Mononuclear cell (primary cell): Measurements from ENCODE around the gene CAMSAP1. TPM values are rescaled to one million over a fixed set of nuclear protein-coding genes. Genes with fewer than 3 reads are reported as not detected.

Source experiments
- H3K27me3 ChIP-seq: 2 replicates; pipeline ENCODE4 v1.6.0; 2011; ENCODE audit warnings: low read length, control low read depth; ENCODE audit not compliant: insufficient read depth
- H3K4me1 ChIP-seq: 2 replicates; pipeline ENCODE4 v1.5.1; 2011; ENCODE audit warnings: mild to moderate bottlenecking, low read length, control low read depth; ENCODE audit not compliant: insufficient read depth
- H3K4me3 ChIP-seq: 2 replicates; pipeline ENCODE4 v1.5.1; 2011; ENCODE audit warnings: mild to moderate bottlenecking, low read length, moderate library complexity
- H3K9me3 ChIP-seq: 2 replicates; pipeline ENCODE4 v1.5.1; 2011; ENCODE audit warnings: low read depth, mild to moderate bottlenecking, control low read depth, low read length
- total RNA-seq: library from RNA; depleted of rRNA; stranded (reverse); fragments of >200 nt; gene quantifications from one replicate; pipeline ENCODE4 v1.2.3, GENCODE V29; 2012

CAMSAP1 gene
- total RNA-seq, 1 donor, result 17.2 TPM

DNA sequence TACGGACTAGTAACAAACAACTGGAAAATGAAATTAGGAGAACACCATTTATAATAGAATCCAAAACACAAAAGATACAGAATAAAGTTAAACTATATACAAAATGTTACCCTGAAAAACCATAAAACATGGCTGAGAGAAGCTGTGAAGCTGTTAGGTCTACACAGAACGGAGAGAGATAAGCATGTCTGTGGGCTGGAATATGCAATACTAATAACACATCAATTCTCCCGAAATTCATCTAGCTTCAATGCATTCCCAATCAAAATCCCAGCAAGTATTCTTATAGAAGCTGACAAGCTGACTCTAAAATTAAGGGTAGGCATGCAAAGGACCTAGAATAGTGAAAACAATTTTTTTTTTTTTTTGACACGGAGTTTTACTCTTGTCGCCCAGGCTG lies 32.5 kb downstream of the CAMSAP1 start:
- no peaks in the 10 kb centered on the region for H3K27me3 ChIP-seq
- H3K4me1 ChIP-seq, result no peaks in the 10 kb centered on the region
- no peaks in the 10 kb centered on the region for H3K9me3 ChIP-seq
- no peak overlapping the region for H3K4me3 ChIP-seq

DNA sequence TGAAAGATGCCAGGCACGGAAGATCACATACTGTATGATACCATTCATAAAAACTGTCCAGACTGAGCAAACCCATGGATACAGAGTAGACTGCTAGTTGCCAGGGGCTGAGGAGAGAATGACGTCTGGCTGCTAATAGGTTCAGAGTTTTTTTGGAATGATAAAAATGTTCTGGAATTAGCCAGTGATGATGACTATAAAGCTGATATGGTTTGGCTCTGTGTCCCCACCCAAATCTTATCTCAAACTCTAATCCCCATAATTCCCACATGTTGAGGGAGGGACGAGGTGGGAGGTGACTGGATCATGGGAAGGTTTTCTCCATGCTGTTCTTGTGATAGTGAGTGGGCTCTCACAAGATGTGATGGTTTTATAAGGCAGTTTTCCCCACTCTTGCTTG lies 37.4 kb downstream of the CAMSAP1 start:
- H3K9me3 ChIP-seq, result no peaks in the 10 kb centered on the region
- H3K4me3 ChIP-seq, result no peak overlapping the region
- H3K27me3 ChIP-seq, result no peaks in the 10 kb centered on the region
- no peaks in the 10 kb centered on the region for H3K4me1 ChIP-seq

GRCh38 chr9:135865531-135865930 lies 41.8 kb downstream of the CAMSAP1 start:
- H3K9me3 ChIP-seq, result no peaks in the 10 kb centered on the region
- peaks cover 5% of the 10 kb centered on the region for H3K4me1 ChIP-seq
- no peak overlapping the region for H3K4me3 ChIP-seq
- H3K27me3 ChIP-seq, result no peaks in the 10 kb centered on the region

GRCh38 chr9:135864447-135865049 lies 42.8 kb downstream of the CAMSAP1 start:
- Histone ChIP-seq H3K4me1 (peaks cover 5% of the 10 kb centered on the region), H3K27me3 (no peaks in the 10 kb centered on the region), H3K4me3 (no peak overlapping the region), H3K9me3 (no peaks in the 10 kb centered on the region)

DNA sequence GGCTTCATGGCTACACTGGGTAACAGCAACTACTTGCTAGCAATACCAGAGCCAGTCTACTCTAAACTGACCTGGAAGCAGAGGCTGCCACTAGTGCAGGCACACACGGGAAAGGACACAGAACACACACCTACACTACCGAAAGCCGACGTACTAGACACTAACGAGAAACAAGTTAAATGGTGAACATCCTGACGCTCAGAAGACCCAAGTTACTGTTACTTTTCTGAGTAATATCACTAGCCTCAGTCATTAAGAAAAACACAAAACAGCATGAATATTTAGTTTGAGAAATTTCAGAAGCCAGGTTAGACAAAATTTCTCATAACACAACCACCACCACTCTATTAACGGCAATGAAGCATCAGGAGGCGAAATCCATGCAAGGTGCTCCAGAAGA lies 44.5 kb downstream of the CAMSAP1 start:
- H3K4me3 ChIP-seq, result no peak overlapping the region
- peaks cover 5% of the 10 kb centered on the region for H3K4me1 ChIP-seq
- no peaks in the 10 kb centered on the region for H3K27me3 ChIP-seq
- no peaks in the 10 kb centered on the region for H3K9me3 ChIP-seq

DNA sequence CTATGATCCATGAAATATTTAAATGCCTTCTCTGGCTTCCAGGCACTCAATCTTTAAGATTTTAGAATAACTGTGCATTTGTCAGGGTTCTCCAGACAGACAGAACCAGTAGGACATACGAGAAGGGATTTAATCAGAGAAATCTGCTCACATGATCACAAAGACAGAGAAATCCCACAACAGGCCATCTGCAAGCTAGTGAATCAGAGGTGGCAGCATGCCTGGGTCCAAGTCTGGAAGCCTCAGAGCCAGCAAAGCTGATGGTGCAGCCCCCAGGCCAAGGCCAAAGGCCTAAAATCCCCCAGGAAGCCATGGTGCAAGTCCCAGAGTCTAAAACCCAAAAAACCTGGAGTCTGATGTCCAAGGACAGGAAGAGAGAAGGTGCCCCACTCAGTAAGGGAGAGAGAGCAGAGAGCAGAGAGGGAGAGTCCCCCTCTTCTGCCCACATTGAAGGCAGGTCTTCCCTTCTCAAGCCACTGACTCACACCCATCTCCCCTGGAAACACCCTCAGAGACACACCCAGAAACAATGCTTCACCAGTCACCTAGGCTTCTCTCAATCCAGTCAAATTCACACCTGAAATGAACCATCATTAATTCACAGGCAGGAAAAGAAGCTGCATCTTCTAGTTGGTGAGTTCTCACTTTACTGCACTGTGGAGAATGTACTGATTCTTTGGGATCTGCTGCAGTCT lies 48.7 kb downstream of the CAMSAP1 start:
- H3K27me3 ChIP-seq, result no peaks in the 10 kb centered on the region
- H3K9me3 ChIP-seq, result no peaks in the 10 kb centered on the region
- no peaks in the 10 kb centered on the region for H3K4me1 ChIP-seq
- H3K4me3 ChIP-seq, result no peak overlapping the region

DNA sequence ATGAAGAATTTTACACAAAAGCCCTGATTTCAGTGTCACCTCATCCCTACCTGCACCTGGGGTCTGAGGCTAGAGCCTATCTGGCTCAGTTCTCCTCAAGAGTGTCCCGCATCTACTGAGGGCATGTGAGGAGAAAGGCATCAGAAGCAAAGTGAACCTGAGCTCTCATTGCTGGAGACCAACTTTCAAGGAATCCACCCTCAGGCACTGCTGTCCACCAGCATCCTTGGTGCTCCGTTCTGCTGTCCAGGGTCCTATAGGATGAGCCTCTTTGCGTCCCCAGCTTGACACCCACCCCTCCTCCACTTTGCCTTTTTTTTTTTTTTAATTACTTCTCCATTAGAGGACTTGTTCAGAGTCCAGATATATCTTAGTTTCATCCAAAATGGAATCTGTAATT lies 49.5 kb downstream of the CAMSAP1 start:
- H3K9me3 ChIP-seq, result no peaks in the 10 kb centered on the region
- H3K27me3 ChIP-seq, result no peaks in the 10 kb centered on the region
- no peak overlapping the region for H3K4me3 ChIP-seq
- no peaks in the 10 kb centered on the region for H3K4me1 ChIP-seq

GRCh38 chr9:135857371-135857786 lies 50.0 kb downstream of the CAMSAP1 start:
- Histone ChIP-seq H3K4me3 (no peak overlapping the region), H3K27me3 (no peaks in the 10 kb centered on the region), H3K4me1 (no peaks in the 10 kb centered on the region), H3K9me3 (no peaks in the 10 kb centered on the region)

DNA sequence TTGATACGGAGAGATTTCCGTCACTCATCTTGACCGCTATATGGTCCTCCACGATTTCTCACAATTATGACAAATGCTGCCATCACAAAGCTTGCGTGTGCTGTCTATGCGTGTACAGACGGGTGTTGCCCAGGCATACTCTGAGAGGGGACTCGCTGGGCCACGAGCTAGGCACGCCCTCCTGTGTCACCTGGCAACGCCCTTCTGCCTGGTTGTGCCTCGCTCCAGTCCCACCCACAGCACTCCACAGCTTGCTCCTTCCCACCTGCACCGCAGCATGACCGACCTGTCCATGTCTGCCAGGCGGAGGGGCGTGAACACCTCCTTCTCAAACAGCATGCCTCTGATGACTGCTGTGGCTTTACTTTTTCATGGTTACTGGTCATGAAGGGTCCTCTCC lies 55.6 kb downstream of the CAMSAP1 start:
- Histone ChIP-seq H3K27me3 (no peaks in the 10 kb centered on the region), H3K4me1 (no peaks in the 10 kb centered on the region), H3K4me3 (no peak overlapping the region), H3K9me3 (no peaks in the 10 kb centered on the region)

DNA sequence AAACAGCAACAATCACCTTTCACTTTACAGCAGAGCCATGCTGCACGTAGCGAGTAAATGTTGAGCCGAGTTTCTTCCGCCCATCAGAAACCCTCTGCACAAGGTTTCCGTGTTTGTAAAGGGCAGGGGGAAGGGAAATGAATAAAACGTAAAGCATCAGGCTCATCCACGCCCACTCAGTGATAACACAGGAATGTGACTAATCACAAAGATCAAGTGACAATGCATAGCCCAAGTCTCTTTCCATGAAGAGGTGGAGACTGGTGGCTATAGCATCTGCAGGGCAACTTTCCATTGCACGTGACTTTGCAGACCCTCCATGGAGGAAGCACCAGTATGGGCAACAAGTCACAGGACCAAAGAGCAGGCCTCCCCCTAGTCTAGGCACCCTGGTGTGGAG lies 56.6 kb downstream of the CAMSAP1 start:
- Histone ChIP-seq H3K4me1 (no peaks in the 10 kb centered on the region), H3K27me3 (no peaks in the 10 kb centered on the region), H3K9me3 (no peaks in the 10 kb centered on the region), H3K4me3 (no peak overlapping the region)

GRCh38 chr9:135849181-135849580 lies 58.2 kb downstream of the CAMSAP1 start:
- Histone ChIP-seq H3K27me3 (no peaks in the 10 kb centered on the region), H3K4me3 (no peak overlapping the region), H3K9me3 (no peaks in the 10 kb centered on the region), H3K4me1 (no peaks in the 10 kb centered on the region)

- Histone ChIP-seq H3K4me1 (no peaks in the 10 kb centered on the region), H3K9me3 (no peaks in the 10 kb centered on the region), H3K4me3 (no peak overlapping the region), H3K27me3 (no peaks in the 10 kb centered on the region)
These were observed 58.9 kb downstream of the CAMSAP1 start for GRCh38 chr9:135848341-135849047.

GRCh38 chr9:135847833-135848232 lies 59.5 kb downstream of the CAMSAP1 start:
- Histone ChIP-seq H3K9me3 (no peaks in the 10 kb centered on the region), H3K4me1 (no peaks in the 10 kb centered on the region), H3K27me3 (no peaks in the 10 kb centered on the region), H3K4me3 (no peak overlapping the region)

GRCh38 chr9:135840539-135840938 lies 66.8 kb downstream of the CAMSAP1 start:
- Histone ChIP-seq H3K4me3 (no peak overlapping the region), H3K4me1 (no peaks in the 10 kb centered on the region), H3K9me3 (no peaks in the 10 kb centered on the region), H3K27me3 (no peaks in the 10 kb centered on the region)

DNA sequence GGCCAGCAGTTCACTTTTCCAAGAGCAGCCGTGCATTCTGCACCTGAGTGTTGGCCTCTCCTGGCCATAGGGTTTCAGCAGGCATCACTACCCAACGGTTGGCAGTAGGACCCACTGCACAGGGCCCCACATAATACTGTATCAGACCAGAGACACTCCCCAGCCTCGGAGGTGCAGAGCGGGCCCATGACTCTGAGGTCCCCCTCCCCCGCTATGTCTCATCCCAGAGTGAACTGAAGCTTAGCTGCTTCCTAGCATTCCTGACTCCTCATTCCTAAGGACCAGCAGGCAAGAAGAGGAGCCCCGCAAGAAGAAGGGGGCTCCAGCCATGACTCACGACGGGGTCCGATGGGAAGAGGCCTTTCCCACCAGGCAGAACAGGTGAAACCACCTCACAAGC lies 67.2 kb downstream of the CAMSAP1 start:
- no peak overlapping the region for H3K4me3 ChIP-seq
- H3K9me3 ChIP-seq, result no peaks in the 10 kb centered on the region

DNA sequence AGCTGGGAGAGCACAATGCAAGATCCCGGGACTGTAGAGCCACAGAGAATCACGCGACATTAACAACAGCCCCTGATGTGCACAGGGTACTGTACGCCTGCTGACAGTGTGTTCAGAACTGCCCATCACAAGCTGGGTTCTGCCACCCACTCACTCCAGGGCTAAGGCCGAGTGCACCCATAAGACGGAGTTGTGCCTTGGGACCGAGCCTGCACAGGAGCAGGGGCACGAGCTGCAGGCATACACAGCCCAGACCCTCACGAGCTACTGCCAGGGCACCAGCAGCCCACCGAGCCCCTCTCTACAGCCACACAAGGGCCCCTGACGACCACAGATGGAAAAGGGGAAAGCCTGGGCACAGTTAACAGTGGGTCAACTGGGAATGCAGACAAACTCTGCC lies 67.8 kb downstream of the CAMSAP1 start:
- Histone ChIP-seq H3K4me1 (no peaks in the 10 kb centered on the region), H3K27me3 (no peaks in the 10 kb centered on the region), H3K9me3 (no peaks in the 10 kb centered on the region), H3K4me3 (no peak overlapping the region)

More for the DNA sequence above, 67.2 kb downstream of the CAMSAP1 start:
- Histone ChIP-seq H3K27me3 (no peaks in the 10 kb centered on the region), H3K4me1 (no peaks in the 10 kb centered on the region)
